Mesothelial cell of epicardium (in vitro differentiated cells): Measurements from ENCODE around the gene ATRN. TPM values are rescaled to one million over a fixed set of nuclear protein-coding genes. Genes with fewer than 3 reads are reported as not detected.

ENCODE experiments used
- DNase-seq, 2 experiments: peaks; one replicate each; pipeline ENCODE4 v3.0.0; 2021; ENCODE audit warnings: low spot score in 2 of 2; ENCODE audit not compliant: unreplicated experiment in 2 of 2
- H3K27ac Mint-ChIP-seq: 2 replicates; pipeline ENCODE4 v1.8.0; 2021; ENCODE audit warnings: mixed read lengths
- H3K27me3 Mint-ChIP-seq: 2 replicates; pipeline ENCODE4 v1.8.0; 2021; ENCODE audit warnings: low read depth, mixed read lengths
- H3K36me3 Mint-ChIP-seq: 2 replicates; pipeline ENCODE4 v1.8.0; 2021; ENCODE audit warnings: mixed read lengths
- H3K4me1 Mint-ChIP-seq: 2 replicates; pipeline ENCODE4 v1.8.0; 2021; ENCODE audit warnings: mixed read lengths
- H3K4me3 Mint-ChIP-seq: 2 replicates; pipeline ENCODE4 v1.8.0; 2021; ENCODE audit warnings: mild to moderate bottlenecking, moderate library complexity, mixed read lengths
- H3K9me3 Mint-ChIP-seq: 2 replicates; pipeline ENCODE4 v1.8.0; 2021; ENCODE audit warnings: mixed read lengths
- total RNA-seq: library from RNA; stranded (reverse); gene quantifications from 3 replicates; pipeline ENCODE4 v1.2.1, GENCODE V29; 2021
- TF ChIP-seq, protein P1 (sequence below): fragments of 200-600 bp; sonication (generic); IDR thresholded peaks from one replicate; pipeline ENCODE4 v1.5.0; 2021; ENCODE audit warnings: antibody characterized with exemption; ENCODE audit not compliant: unreplicated experiment

Gene ATRN
- total RNA-seq, 1 donor from 2014 or later = 47.5 TPM

DNA sequence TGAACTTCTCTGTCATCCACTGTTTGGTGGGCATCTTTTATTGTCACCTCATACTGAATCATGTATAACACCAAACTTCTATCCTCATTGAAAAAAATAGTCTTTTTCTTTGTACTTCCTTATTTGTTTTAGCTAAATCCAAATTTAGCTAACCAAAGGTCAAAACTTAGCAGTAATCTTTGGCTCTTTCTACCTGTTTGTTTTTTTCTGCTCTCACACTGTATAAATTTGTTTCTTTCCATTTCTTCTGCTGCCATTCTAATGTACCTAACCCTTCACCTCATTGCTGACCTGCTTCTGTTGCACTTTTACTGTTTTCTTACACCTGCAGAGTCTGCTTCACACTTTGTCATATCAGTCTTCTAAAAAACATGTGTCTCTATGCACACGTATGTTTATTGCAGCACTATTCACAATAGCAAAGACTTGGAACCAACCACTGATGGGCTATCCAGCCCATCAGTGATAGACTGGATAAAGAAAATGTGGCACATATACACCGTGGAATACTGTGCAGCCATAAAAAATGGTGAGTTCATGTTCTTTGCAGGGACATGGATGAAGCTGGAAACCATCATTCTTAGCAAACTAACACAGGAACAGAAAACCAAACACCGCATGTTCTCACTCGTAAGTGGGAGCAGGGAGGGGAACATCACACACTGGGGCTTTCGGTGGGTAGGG is 7.2 kb downstream of the ATRN start:
- Mint-ChIP-seq H3K9me3 (no peaks in the 10 kb centered on the region), H3K27me3 (no peaks in the 10 kb centered on the region), H3K36me3 (peaks cover 8% of the 10 kb centered on the region), H3K4me1 (peaks cover 11% of the 10 kb centered on the region), H3K27ac (no peak overlapping the region), H3K4me3 (no peak overlapping the region)
- TF ChIP-seq, protein P1, sequence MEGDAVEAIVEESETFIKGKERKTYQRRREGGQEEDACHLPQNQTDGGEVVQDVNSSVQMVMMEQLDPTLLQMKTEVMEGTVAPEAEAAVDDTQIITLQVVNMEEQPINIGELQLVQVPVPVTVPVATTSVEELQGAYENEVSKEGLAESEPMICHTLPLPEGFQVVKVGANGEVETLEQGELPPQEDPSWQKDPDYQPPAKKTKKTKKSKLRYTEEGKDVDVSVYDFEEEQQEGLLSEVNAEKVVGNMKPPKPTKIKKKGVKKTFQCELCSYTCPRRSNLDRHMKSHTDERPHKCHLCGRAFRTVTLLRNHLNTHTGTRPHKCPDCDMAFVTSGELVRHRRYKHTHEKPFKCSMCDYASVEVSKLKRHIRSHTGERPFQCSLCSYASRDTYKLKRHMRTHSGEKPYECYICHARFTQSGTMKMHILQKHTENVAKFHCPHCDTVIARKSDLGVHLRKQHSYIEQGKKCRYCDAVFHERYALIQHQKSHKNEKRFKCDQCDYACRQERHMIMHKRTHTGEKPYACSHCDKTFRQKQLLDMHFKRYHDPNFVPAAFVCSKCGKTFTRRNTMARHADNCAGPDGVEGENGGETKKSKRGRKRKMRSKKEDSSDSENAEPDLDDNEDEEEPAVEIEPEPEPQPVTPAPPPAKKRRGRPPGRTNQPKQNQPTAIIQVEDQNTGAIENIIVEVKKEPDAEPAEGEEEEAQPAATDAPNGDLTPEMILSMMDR = no peak
- no peak for DNase-seq

DNA sequence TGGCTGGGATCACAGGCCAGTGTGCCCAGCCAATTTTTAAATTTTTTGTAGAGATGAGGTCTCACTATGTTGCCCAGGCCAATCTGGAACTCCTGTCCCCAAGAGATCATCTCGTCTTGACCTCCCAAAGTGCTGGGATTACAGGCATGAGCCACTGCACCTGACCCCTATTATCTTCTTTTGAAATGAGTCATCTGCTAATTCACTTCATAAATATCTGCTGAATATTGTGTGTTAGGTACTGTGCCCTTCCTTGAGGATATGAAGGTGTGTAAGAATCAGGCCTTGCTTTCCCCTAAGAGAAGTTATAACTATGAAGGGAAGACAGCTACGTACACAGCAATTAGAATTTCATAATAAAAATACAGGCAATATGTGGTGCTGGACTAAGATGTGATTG is 8.2 kb downstream of the ATRN start:
- no peaks in the 10 kb centered on the region for H3K9me3 Mint-ChIP-seq
- no peak overlapping the region for H3K27ac Mint-ChIP-seq
- DNase-seq = no peak
- H3K36me3 Mint-ChIP-seq = peaks cover 8% of the 10 kb centered on the region
- peaks cover 7% of the 10 kb centered on the region for H3K4me1 Mint-ChIP-seq
- H3K4me3 Mint-ChIP-seq = no peak overlapping the region
- TF ChIP-seq, protein P1 = no peak
- H3K27me3 Mint-ChIP-seq = no peaks in the 10 kb centered on the region

DNA sequence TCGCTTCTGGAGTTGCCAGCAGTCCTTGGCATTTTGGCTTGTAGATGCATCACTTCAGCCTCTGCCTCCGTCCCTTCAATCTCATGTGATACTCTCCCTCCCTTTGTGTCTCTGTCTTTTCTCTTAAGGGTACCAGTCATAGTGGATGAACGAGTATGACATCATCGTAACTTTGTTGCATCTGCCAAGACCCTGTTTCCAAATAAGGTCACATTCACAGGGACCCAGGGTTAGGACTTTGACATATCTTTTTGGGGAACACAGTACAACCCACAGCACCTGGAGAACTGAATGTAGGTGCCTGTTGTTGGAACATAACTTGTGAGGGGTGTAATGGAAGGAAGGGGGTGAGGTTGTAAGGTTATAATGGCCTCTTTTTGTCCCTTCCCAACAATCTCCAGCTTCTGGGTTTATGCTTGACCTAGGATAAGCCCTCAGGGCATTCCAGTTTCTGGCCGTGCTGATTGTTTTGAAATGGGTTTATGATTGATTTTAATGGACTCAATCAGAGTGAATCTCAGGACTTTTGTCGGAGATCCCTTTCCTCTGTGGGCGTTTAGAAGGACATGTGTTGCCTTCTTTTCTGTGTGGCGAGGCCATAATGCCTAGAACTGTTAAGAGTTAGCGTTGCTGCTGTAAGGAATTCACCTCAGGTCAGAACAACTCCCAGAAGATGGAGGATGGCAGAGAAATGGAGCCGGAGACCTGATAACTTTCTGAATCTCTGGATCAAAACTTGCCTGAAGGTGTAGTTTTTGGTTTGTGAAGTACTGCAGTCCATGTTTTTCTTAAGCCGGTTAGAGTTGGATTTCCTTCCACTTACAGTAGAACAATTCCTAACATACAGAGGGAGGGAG is 9.2 kb downstream of the ATRN start:
- Mint-ChIP-seq H3K4me1 (peaks cover 9% of the 10 kb centered on the region), H3K4me3 (no peak overlapping the region), H3K27me3 (no peaks in the 10 kb centered on the region), H3K36me3 (peaks cover 8% of the 10 kb centered on the region), H3K9me3 (no peaks in the 10 kb centered on the region), H3K27ac (peak overlapping the region; percentile 4)
- DNase-seq = no peak
- TF ChIP-seq, protein P1 = no peak

DNA sequence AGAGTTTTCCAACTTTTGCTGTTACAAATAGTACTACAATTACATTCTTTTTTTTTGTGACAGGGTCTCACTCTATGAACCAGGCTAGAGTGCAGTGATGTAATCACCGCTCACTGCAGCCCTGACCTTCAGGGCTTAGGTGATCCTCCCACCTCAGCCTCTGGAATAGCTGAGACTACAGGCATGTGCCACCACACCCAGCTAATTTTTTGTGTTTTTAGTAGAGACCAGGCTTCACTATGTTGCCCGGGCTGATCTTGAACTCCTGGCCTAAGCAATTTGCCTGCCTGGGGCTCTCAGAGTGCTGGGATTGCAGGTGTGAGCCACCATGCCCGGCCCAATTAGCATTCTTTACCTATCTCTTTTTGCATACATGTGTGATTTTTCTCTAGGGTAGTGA is 12.5 kb downstream of the ATRN start:
- peak overlapping the region; percentile 47 for H3K27ac Mint-ChIP-seq
- H3K4me1 Mint-ChIP-seq = peaks cover 9% of the 10 kb centered on the region

DNA sequence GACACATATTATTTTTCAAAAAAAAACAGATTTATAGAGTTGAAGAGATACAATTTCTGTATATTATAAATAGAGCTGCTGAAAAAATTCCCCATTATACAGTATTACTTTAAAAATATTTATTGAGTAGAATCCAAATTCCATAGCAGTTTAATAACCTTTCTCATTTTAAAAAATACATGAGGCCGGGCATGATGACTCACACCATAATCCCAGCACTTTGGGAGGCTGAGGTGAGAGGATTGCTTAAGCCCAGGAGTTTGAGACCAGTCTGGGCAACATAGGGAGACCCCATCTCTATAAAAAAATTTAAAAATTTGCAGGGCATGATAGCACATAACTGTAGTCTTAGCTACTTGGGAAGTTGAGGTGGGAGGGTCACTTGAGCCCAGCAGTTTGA is 13.0 kb downstream of the ATRN start:
- Mint-ChIP-seq H3K4me1 (peaks cover 9% of the 10 kb centered on the region), H3K27me3 (no peaks in the 10 kb centered on the region), H3K4me3 (no peak overlapping the region), H3K9me3 (peaks cover 14% of the 10 kb centered on the region), H3K27ac (peak overlapping the region; percentile 18), H3K36me3 (peaks cover 16% of the 10 kb centered on the region)
- TF ChIP-seq, protein P1 = no peak
- no peak for DNase-seq

More for the DNA sequence above, 12.5 kb downstream of the ATRN start:
- Mint-ChIP-seq H3K4me3 (no peak overlapping the region), H3K27me3 (no peaks in the 10 kb centered on the region), H3K9me3 (peaks cover 14% of the 10 kb centered on the region), H3K36me3 (peaks cover 18% of the 10 kb centered on the region)
- no peak for DNase-seq
- TF ChIP-seq, protein P1 = no peak
